ENCODE results near the gene FNDC7. TPM values are rescaled to one million over a fixed set of nuclear protein-coding genes. Genes with fewer than 3 reads are reported as not detected.

FNDC7 gene
- total and polyA plus RNA-seq, 9 of the 15 experiments (the other 6 are each of a cell fraction or from before 2014, with no cell fraction given), result not detected

GRCh38 chr1:108747171-108747850, 34.6 kb downstream of the FNDC7 start (continued):
- TF ChIP-seq SNIP1 (IDR thresholded peaks at IDR 0.05; ENCODE audit: low read depth), result 0 out of 2 replicates have a peak, but pooled peaks have one; percentile 19
- TF ChIP-seq KLF6 (CRISPR knock-in tag; IDR thresholded peaks at IDR 0.05; ENCODE audit: borderline replicate concordance), result no peak
- TF ChIP-seq ZNF354B (CRISPR knock-in tag; IDR thresholded peaks at IDR 0.05), result no peak
- TF ChIP-seq NFE2L1 (tag; IDR thresholded peaks at IDR 0.05; ENCODE audit: borderline replicate concordance, low read depth), result no peak
- TF ChIP-seq HDGF (IDR thresholded peaks at IDR 0.05), result no peak
- TF ChIP-seq NFYB (IDR thresholded peaks at IDR 0.05; ENCODE audit: extremely low read depth, insufficient read length), result peak; percentile 24
- no peak for TF ChIP-seq STAT6 (CRISPR knock-in tag; IDR thresholded peaks at IDR 0.05)
- no peak for TF ChIP-seq REST (IDR thresholded peaks at IDR 0.05; ENCODE audit: borderline replicate concordance)
- no peak for TF ChIP-seq REST (CRISPR knock-in tag; IDR thresholded peaks at IDR 0.05; ENCODE audit: low read depth)
- TF ChIP-seq ZNF644 (tag; IDR thresholded peaks at IDR 0.05; ENCODE audit: low read depth), result no peak
- no peak for TF ChIP-seq ZBTB43 (CRISPR knock-in tag; IDR thresholded peaks at IDR 0.05)
- TF ChIP-seq ATF3 (IDR thresholded peaks at IDR 0.05), result no peak
- TF ChIP-seq ATF3 (CRISPR knock-in tag; conservative IDR thresholded peaks at IDR 0.05), result peak; percentile 30; the same call in 1 of the 2 replicates
- TF ChIP-seq SIRT6 (IDR thresholded peaks at IDR 0.05; ENCODE audit: low read depth, low read length), result no peak
- TF ChIP-seq GABPA (tag; conservative IDR thresholded peaks at IDR 0.05; ENCODE audit: low read depth), result peak; percentile 82
